Astrocyte (in vitro differentiated cells and primary cell): Measurements from ENCODE around the gene VWA5B2.
A peak's percentile ranks its signal among the peaks of the same experiment; 100 is the strongest.

ENCODE experiments used
- EZH2 ChIP-seq: IDR thresholded peaks from 2 replicates; pipeline ENCODE4 v1.6.1; 2012; ENCODE audit warnings: mild to moderate bottlenecking, low read length, inconsistent platforms; ENCODE audit not compliant: insufficient read depth
- TF ChIP-seq, protein P1 (sequence below): IDR thresholded peaks from 2 replicates; pipeline ENCODE4 v1.5.1; 2011; ENCODE audit warnings: low read depth, mild to moderate bottlenecking, inconsistent platforms, low read length, moderate library complexity; ENCODE audit not compliant: insufficient read depth

DNA sequence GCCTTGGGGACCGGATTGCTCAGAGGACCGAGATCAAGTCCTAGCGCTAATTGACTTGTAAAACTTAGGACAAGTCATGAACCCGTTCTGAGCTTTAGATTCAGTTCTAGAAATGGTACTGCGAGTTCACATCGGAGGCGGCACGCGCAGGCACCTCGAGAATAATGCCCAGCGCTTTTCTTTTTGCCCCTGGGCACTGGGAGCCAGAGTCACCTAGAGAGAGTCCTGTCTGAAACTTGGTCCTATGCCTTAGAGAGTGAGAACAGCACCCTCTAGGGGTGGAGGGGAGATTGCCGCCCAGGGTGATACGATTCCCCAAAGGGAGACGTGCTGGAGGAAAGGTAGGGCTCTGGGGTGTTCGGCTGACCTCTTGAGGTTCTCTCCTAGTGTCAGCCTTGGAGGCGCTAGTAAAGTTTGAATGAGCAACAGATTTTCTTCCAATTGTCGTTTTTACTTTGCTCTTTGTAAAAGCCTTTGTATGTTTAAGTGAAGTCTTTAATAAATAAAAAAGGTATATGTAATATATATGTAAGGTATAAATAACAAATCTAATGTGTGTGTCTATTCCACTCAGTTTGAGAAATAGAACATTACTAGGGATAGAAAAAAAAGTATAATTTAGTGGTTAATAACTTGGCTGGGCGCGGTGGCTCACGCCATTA, 20.9 kb downstream of the VWA5B2 start:
- TF ChIP-seq, protein P1, sequence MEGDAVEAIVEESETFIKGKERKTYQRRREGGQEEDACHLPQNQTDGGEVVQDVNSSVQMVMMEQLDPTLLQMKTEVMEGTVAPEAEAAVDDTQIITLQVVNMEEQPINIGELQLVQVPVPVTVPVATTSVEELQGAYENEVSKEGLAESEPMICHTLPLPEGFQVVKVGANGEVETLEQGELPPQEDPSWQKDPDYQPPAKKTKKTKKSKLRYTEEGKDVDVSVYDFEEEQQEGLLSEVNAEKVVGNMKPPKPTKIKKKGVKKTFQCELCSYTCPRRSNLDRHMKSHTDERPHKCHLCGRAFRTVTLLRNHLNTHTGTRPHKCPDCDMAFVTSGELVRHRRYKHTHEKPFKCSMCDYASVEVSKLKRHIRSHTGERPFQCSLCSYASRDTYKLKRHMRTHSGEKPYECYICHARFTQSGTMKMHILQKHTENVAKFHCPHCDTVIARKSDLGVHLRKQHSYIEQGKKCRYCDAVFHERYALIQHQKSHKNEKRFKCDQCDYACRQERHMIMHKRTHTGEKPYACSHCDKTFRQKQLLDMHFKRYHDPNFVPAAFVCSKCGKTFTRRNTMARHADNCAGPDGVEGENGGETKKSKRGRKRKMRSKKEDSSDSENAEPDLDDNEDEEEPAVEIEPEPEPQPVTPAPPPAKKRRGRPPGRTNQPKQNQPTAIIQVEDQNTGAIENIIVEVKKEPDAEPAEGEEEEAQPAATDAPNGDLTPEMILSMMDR = peak; percentile 89
- no peak for TF ChIP-seq EZH2
